MCF 10A (cell line): ENCODE measurements around the gene CLSTN2. TPM values are rescaled to one million over a fixed set of nuclear protein-coding genes. Genes with fewer than 3 reads are reported as not detected.

Experiments
- BruUV-seq: library from RNA; stranded (reverse); fragments of 400-500 nt; replicated peaks from 2 replicates; lab custom pipeline; 2021; lab: Mats Ljungman, UMichigan
- CTCF ChIA-PET: fragments of 300-600 bp; sonication (Branson Sonifier 250); formaldehyde crosslinking; extraction: SDS; loops from one replicate; lab custom pipeline; 2021; ENCODE audit warnings: antibody characterized with exemption, inconsistent platforms; lab: Yijun Ruan, JAX
- POLR2A ChIA-PET: fragments of 300-600, 350-650 bp; sonication (Branson Sonifier 250); formaldehyde crosslinking; extraction: SDS; loops from one replicate; lab custom pipeline; 2020; ENCODE audit warnings: antibody characterized with exemption, inconsistent platforms; lab: Yijun Ruan, JAX
- DNase-seq: peaks from one replicate; pipeline ENCODE4 v3.0.0-alpha.2; 2018; ENCODE audit not compliant: unreplicated experiment
- H3K27ac Mint-ChIP-seq: one replicate; pipeline ENCODE4 v1.8.0; 2022; ENCODE audit warnings: mild to moderate bottlenecking, low read depth, mixed read lengths; ENCODE audit not compliant: unreplicated experiment
- H3K27me3 Mint-ChIP-seq: one replicate; pipeline ENCODE4 v1.8.0; 2022; ENCODE audit warnings: mixed read lengths; ENCODE audit not compliant: insufficient read depth, unreplicated experiment
- H3K36me3 Mint-ChIP-seq: one replicate; pipeline ENCODE4 v1.8.0; 2022; ENCODE audit warnings: mild to moderate bottlenecking, moderate library complexity, mixed read lengths; ENCODE audit not compliant: insufficient read depth, unreplicated experiment
- H3K4me1 Mint-ChIP-seq: one replicate; pipeline ENCODE4 v1.8.0; 2022; ENCODE audit warnings: mixed read lengths; ENCODE audit not compliant: insufficient read depth, unreplicated experiment
- H3K4me3 Mint-ChIP-seq: one replicate; pipeline ENCODE4 v1.8.0; 2022; ENCODE audit warnings: mild to moderate bottlenecking, moderate library complexity, mixed read lengths; ENCODE audit not compliant: unreplicated experiment
- H3K9me3 Mint-ChIP-seq: one replicate; pipeline ENCODE4 v1.8.0; 2022; ENCODE audit warnings: mixed read lengths; ENCODE audit not compliant: unreplicated experiment
- intact Hi-C: fragments of 100-400 bp; cut with micrococcal nuclease; formaldehyde crosslinking; loops from 2 replicates; pipeline ENCODE4 v1.14.1; 2022
- total RNA-seq: library from RNA; stranded (reverse); gene quantifications from 2 replicates; pipeline ENCODE4 v1.2.3, GENCODE V29; 2022
- TF ChIP-seq, protein P1 (sequence below): fragments of 200-600 bp; IDR thresholded peaks from one replicate; pipeline ENCODE4 v1.8.0; 2022; ENCODE audit warnings: antibody characterized with exemption, mild to moderate bottlenecking; ENCODE audit not compliant: unreplicated experiment

The CLSTN2 gene
- total RNA-seq, 1 experiment from 2014 or later = not detected

GRCh38 chr3:139940622-139941021 is 5.6 kb downstream of the CLSTN2 start:
- CTCF ChIA-PET = interaction anchor here (0.6 to 1.2 kb wide), 6 partner anchors 39 to 1256 kb away, joined by 3 to 5 read pairs (median 3); no protein-coding TSS in a partner anchor
- Mint-ChIP-seq H3K9me3 (no peaks in the 10 kb centered on the region), H3K4me3 (no peak overlapping the region), H3K36me3 (no peaks in the 10 kb centered on the region), H3K27me3 (peaks cover 26% of the 10 kb centered on the region), H3K27ac (no peak overlapping the region), H3K4me1 (no peaks in the 10 kb centered on the region)
- BruUV-seq = no TSS peak
- no peak for DNase-seq
- TF ChIP-seq, protein P1, sequence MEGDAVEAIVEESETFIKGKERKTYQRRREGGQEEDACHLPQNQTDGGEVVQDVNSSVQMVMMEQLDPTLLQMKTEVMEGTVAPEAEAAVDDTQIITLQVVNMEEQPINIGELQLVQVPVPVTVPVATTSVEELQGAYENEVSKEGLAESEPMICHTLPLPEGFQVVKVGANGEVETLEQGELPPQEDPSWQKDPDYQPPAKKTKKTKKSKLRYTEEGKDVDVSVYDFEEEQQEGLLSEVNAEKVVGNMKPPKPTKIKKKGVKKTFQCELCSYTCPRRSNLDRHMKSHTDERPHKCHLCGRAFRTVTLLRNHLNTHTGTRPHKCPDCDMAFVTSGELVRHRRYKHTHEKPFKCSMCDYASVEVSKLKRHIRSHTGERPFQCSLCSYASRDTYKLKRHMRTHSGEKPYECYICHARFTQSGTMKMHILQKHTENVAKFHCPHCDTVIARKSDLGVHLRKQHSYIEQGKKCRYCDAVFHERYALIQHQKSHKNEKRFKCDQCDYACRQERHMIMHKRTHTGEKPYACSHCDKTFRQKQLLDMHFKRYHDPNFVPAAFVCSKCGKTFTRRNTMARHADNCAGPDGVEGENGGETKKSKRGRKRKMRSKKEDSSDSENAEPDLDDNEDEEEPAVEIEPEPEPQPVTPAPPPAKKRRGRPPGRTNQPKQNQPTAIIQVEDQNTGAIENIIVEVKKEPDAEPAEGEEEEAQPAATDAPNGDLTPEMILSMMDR = no peak
- intact Hi-C loops = no loop called here
- POLR2A ChIA-PET = no interaction called here

GRCh38 chr3:139941580-139941979 is 6.6 kb downstream of the CLSTN2 start:
- H3K4me3 Mint-ChIP-seq = no peak overlapping the region
- H3K4me1 Mint-ChIP-seq = no peaks in the 10 kb centered on the region
- ChIA-PET CTCF (interaction anchor here (1.2 kb wide), 2 partner anchors 38 to 557 kb away, joined by 3 to 5 read pairs; no protein-coding TSS in a partner anchor), POLR2A (interaction anchor here (0.6 kb wide), 1 partner anchor 289 kb away, joined by 5 read pairs; no protein-coding TSS in a partner anchor)
- no TSS peak for BruUV-seq
- H3K36me3 Mint-ChIP-seq = no peaks in the 10 kb centered on the region
- intact Hi-C loops = no loop called here
- H3K27me3 Mint-ChIP-seq = peaks cover 16% of the 10 kb centered on the region
- no peak overlapping the region for H3K27ac Mint-ChIP-seq
- H3K9me3 Mint-ChIP-seq = no peaks in the 10 kb centered on the region
- TF ChIP-seq, protein P1 = no peak
- no peak for DNase-seq

DNA sequence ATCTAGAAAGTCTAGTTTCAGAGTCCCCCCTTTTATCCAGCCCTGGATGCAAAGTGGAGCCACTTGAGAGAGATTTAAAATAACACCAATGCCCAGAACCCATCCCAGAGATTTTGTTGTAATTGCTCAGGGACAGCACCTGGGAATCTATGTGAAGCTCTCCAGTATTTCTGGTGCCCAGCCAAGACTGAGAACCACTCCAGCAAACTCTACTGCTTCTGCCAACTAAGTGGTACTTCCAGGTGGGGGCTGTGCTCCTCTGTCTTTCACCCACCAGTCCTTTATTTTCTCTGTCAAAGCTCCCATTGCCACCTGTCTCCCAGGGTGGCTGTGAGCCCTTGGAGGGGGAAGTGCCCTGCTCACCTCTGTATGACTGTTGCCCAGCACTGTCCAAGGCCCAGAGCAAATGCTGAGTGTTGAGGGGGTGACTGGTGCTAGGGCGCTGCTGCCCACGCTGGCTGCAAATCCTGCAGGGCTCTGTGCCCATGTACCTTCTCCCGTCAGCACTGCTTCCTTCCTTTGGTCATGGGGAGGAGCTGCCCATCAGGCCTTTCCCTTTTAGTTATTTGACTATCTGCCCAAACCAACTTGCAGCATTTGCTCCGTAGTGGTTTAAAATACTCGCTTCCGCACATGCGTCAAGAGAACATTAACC is 9.4 kb downstream of the CLSTN2 start:
- H3K4me3 Mint-ChIP-seq = no peak overlapping the region

GRCh38 chr3:139945386-139945785 is 10.4 kb downstream of the CLSTN2 start:
- intact Hi-C loops = no loop called here
- POLR2A ChIA-PET = no interaction called here
- no peak for DNase-seq
- CTCF ChIA-PET = no interaction called here
- TF ChIP-seq, protein P1 = no peak
- Mint-ChIP-seq H3K27ac (no peak overlapping the region), H3K27me3 (no peaks in the 10 kb centered on the region), H3K36me3 (peaks cover 6% of the 10 kb centered on the region), H3K9me3 (peaks cover 11% of the 10 kb centered on the region), H3K4me3 (no peak overlapping the region), H3K4me1 (no peaks in the 10 kb centered on the region)
- no TSS peak for BruUV-seq

More for the DNA sequence above, 9.4 kb downstream of the CLSTN2 start:
- Mint-ChIP-seq H3K36me3 (peaks cover 6% of the 10 kb centered on the region), H3K4me1 (no peaks in the 10 kb centered on the region), H3K9me3 (peaks cover 8% of the 10 kb centered on the region), H3K27me3 (no peaks in the 10 kb centered on the region), H3K27ac (no peak overlapping the region)
- CTCF ChIA-PET = interaction anchor here (0.6 kb wide), 1 partner anchor 558 kb away, joined by 3 read pairs; no protein-coding TSS in a partner anchor
- DNase-seq = no peak
- POLR2A ChIA-PET = no interaction called here
- no TSS peak for BruUV-seq
- TF ChIP-seq, protein P1 = no peak
- intact Hi-C loops = no loop called here
